ENCODE results near the gene LANCL2. TPM values are rescaled to one million over a fixed set of nuclear protein-coding genes. Genes with fewer than 3 reads are reported as not detected.

LANCL2 gene
- total RNA-seq, 4 donors from 2014 or later = 6.4 to 27.0 (median 15.6) TPM

GRCh38 chr7:55457801-55458200 lies 92.7 kb downstream of the LANCL2 start:
- in situ Hi-C loops (cut with MboI; ENCODE audit: low pct_ligation_motif_present in 1 of 4, low pct_unique_long_range_greater_than_20kb in 1 of 4, low sequenced_read_pairs in 3 of 4) = loop anchor here in 1 of 4 donors (25.0 kb wide), 1 partner anchor 130 kb away; no protein-coding TSS in a partner anchor
- no peak overlapping the region for H3K27ac ChIP-seq
- WGBS, 2 donors (ENCODE audit: low coverage in 1 of 2) = 97% methylated on average over 1 of the region's 1 CpG; no CpG with 5 or more reads in 1 of the 2 donors

GRCh38 chr7:55458351-55458750 lies 93.2 kb downstream of the LANCL2 start:
- in situ Hi-C loops (cut with MboI; ENCODE audit: low pct_ligation_motif_present in 1 of 4, low pct_unique_long_range_greater_than_20kb in 1 of 4, low sequenced_read_pairs in 3 of 4) (loop anchor here in 1 of 4 donors (25.0 kb wide), 1 partner anchor 129 kb away; no protein-coding TSS in a partner anchor), intact Hi-C loops (cut with DNase I; ENCODE audit: low total_unique reads) (no loop called here)
- Histone ChIP-seq H3K4me3 (no peak overlapping the region), H3K27me3 (no peaks in the 10 kb centered on the region), H3K36me3 (peaks cover 0 to 4% (median 0%) of the 10 kb centered on the region in 4 donors), H3K9me3 (peaks cover 6 to 17% of the 10 kb centered on the region in 2 donors), H3K4me1 (no peaks in the 10 kb centered on the region), H3K27ac (no peak overlapping the region)
- no peak for TF ChIP-seq POLR2A (IDR thresholded peaks at IDR 0.05)
- no peak for TF ChIP-seq POLR2AphosphoS5 (IDR thresholded peaks at IDR 0.05)
- TF ChIP-seq EP300 (IDR thresholded peaks at IDR 0.05; ENCODE audit: low read depth) = no peak
- no peak for TF ChIP-seq CTCF (IDR thresholded peaks at IDR 0.05)
- 80 to 100% methylated on average over 1 of the region's 1 CpG for WGBS, 2 donors (ENCODE audit: low coverage in 1 of 2)
- no peak for DNase-seq

More at GRCh38 chr7:55457801-55458200, 92.7 kb downstream of the LANCL2 start:
- TF ChIP-seq POLR2AphosphoS5 (IDR thresholded peaks at IDR 0.05) = no peak
- no peak for TF ChIP-seq CTCF (IDR thresholded peaks at IDR 0.05)
- no peak for TF ChIP-seq EP300 (IDR thresholded peaks at IDR 0.05; ENCODE audit: low read depth)
- no peak for TF ChIP-seq POLR2A (IDR thresholded peaks at IDR 0.05)
- H3K27me3 ChIP-seq = no peaks in the 10 kb centered on the region
- H3K4me1 ChIP-seq = no peaks in the 10 kb centered on the region
- H3K36me3 ChIP-seq = peaks cover 0 to 7% (median 0%) of the 10 kb centered on the region in 4 donors
- H3K4me3 ChIP-seq = no peak overlapping the region
- intact Hi-C loops (cut with DNase I; ENCODE audit: low total_unique reads) = no loop called here
- no peak for DNase-seq
- peaks cover 6 to 17% of the 10 kb centered on the region in 2 donors for H3K9me3 ChIP-seq

- H3K4me3 ChIP-seq = no peak overlapping the region
- peaks cover 6 to 8% of the 10 kb centered on the region in 2 donors for H3K9me3 ChIP-seq
- DNase-seq = no peak
- intact Hi-C loops (cut with DNase I; ENCODE audit: low total_unique reads) (loop anchor here (5.0 kb wide), 1 partner anchor 1671 kb away; no protein-coding TSS in a partner anchor), in situ Hi-C loops (cut with MboI; ENCODE audit: low pct_ligation_motif_present in 1 of 4, low pct_unique_long_range_greater_than_20kb in 1 of 4, low sequenced_read_pairs in 3 of 4) (loop anchor here in 1 of 4 donors (25.0 kb wide), 1 partner anchor 124 kb away; no protein-coding TSS in a partner anchor)
- H3K36me3 ChIP-seq = peaks cover 0 to 20% (median 7%) of the 10 kb centered on the region in 4 donors
- no peaks in the 10 kb centered on the region for H3K4me1 ChIP-seq
- TF ChIP-seq POLR2A (IDR thresholded peaks at IDR 0.05) = no peak
- no peaks in the 10 kb centered on the region for H3K27me3 ChIP-seq
- 97% methylated on average over 3 of the region's 4 CpGs; no CpG with 5 or more reads in 1 of the 2 donors for WGBS, 2 donors (ENCODE audit: low coverage in 1 of 2)
- H3K27ac ChIP-seq = no peak overlapping the region
Measured at GRCh38 chr7:55463686-55464262, 98.6 kb downstream of the LANCL2 start.

- 100% methylated on average over 2 of the region's 2 CpGs; no CpG with 5 or more reads in 1 of the 2 donors for WGBS, 2 donors (ENCODE audit: low coverage in 1 of 2)
- H3K9me3 ChIP-seq = peaks cover 6 to 7% of the 10 kb centered on the region in 2 donors
- intact Hi-C loops (cut with DNase I; ENCODE audit: low total_unique reads) (loop anchor here (5.0 kb wide), 1 partner anchor 1672 kb away; no protein-coding TSS in a partner anchor), in situ Hi-C loops (cut with MboI; ENCODE audit: low pct_ligation_motif_present in 1 of 4, low pct_unique_long_range_greater_than_20kb in 1 of 4, low sequenced_read_pairs in 3 of 4) (loop anchor here in 1 of 4 donors (25.0 kb wide), 1 partner anchor 123 kb away; no protein-coding TSS in a partner anchor)
- no peaks in the 10 kb centered on the region for H3K4me1 ChIP-seq
- no peak for DNase-seq
- TF ChIP-seq POLR2AphosphoS5 (IDR thresholded peaks at IDR 0.05) = no peak
- no peak overlapping the region for H3K27ac ChIP-seq
- H3K27me3 ChIP-seq = no peaks in the 10 kb centered on the region
- H3K4me3 ChIP-seq = no peak overlapping the region
- peaks cover 0 to 20% (median 7%) of the 10 kb centered on the region in 4 donors for H3K36me3 ChIP-seq
Measured at GRCh38 chr7:55464422-55464821, 99.3 kb downstream of the LANCL2 start.

DNA sequence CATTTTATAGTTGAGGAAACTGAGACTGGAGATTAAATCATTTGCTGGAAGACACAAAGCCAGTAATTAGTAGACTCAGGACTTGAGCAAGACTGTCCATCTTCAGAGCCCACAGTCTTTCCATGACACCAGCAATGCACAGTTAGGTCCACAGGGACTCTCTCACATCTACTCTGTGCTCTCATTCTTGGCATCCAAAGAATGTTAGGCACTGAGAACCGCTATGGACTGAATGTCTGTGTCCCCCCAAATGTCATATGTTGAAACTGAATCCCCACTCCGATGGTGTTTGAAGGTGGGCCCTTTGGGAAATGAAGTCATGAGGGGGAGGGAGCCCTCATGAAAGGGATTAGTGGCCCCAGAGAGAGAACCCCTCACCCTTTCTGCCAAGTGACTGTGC lies 100.6 kb downstream of the LANCL2 start:
- DNase-seq = no peak

More for the DNA sequence above, 100.6 kb downstream of the LANCL2 start:
- in situ Hi-C loops (cut with MboI; ENCODE audit: low pct_ligation_motif_present in 1 of 4, low pct_unique_long_range_greater_than_20kb in 1 of 4, low sequenced_read_pairs in 3 of 4) (loop anchor here in 1 of 4 donors (25.0 kb wide), 1 partner anchor 122 kb away; no protein-coding TSS in a partner anchor), intact Hi-C loops (cut with DNase I; ENCODE audit: low total_unique reads) (no loop called here)
- WGBS, 2 donors (ENCODE audit: low coverage in 1 of 2) = 82% methylated on average over 2 of the region's 2 CpGs; no CpG with 5 or more reads in 1 of the 2 donors
- Histone ChIP-seq H3K27ac (no peak overlapping the region), H3K9me3 (peaks cover under 1 to 4% of the 10 kb centered on the region in 2 donors), H3K36me3 (peaks cover 0 to 20% (median 7%) of the 10 kb centered on the region in 4 donors), H3K27me3 (no peaks in the 10 kb centered on the region), H3K4me1 (no peaks in the 10 kb centered on the region), H3K4me3 (no peak overlapping the region)
- TF ChIP-seq POLR2A (IDR thresholded peaks at IDR 0.05) = no peak
- TF ChIP-seq EP300 (IDR thresholded peaks at IDR 0.05; ENCODE audit: low read depth) = no peak
- no peak for TF ChIP-seq POLR2AphosphoS5 (IDR thresholded peaks at IDR 0.05)
- TF ChIP-seq CTCF (IDR thresholded peaks at IDR 0.05) = no peak

Measured in transverse colon (tissue), 4 donors.